Right forelimb (tissue), 1 donor: ENCODE measurements around the gene ANKRD6.

Experiments used
- DNase-seq: peaks from one replicate; pipeline ENCODE4 v3.0.0-alpha.2; 2018

ANKRD6 gene

GRCh38 chr6:89414215-89414614 lies 18.7 kb upstream of the ANKRD6 start:
- DNase-seq, result no peak

GRCh38 chr6:89415185-89415584 lies 17.8 kb upstream of the ANKRD6 start:
- no peak for DNase-seq

GRCh38 chr6:89416796-89417195 lies 16.2 kb upstream of the ANKRD6 start:
- no peak for DNase-seq

- DNase-seq, result no peak
These were observed 2.6 kb upstream of the ANKRD6 start for GRCh38 chr6:89430201-89430962.

- peak; percentile 54 for DNase-seq
These were observed 549 bp downstream of the ANKRD6 start for GRCh38 chr6:89433252-89434149.

- DNase-seq, result no peak
These were observed 1.2 kb downstream of the ANKRD6 start for GRCh38 chr6:89434150-89434499.

GRCh38 chr6:89434954-89435353 lies 2.0 kb downstream of the ANKRD6 start:
- DNase-seq, result no peak

GRCh38 chr6:89436226-89436625 lies 3.3 kb downstream of the ANKRD6 start:
- no peak for DNase-seq

- no peak for DNase-seq
These were observed 5.3 kb downstream of the ANKRD6 start for GRCh38 chr6:89438248-89438647.

- DNase-seq, result no peak
These were observed 6.1 kb downstream of the ANKRD6 start for GRCh38 chr6:89439014-89439413.

- DNase-seq, result no peak
These were observed 7.2 kb downstream of the ANKRD6 start for GRCh38 chr6:89440200-89440599.

GRCh38 chr6:89443658-89444057 lies 10.7 kb downstream of the ANKRD6 start:
- no peak for DNase-seq

GRCh38 chr6:89449193-89449592 lies 16.2 kb downstream of the ANKRD6 start:
- no peak for DNase-seq

- no peak for DNase-seq
These were observed 19.3 kb downstream of the ANKRD6 start for GRCh38 chr6:89452281-89452680.

- no peak for DNase-seq
These were observed 21.3 kb downstream of the ANKRD6 start for GRCh38 chr6:89454300-89454699.

GRCh38 chr6:89458704-89459103 lies 25.8 kb downstream of the ANKRD6 start:
- no peak for DNase-seq

- DNase-seq, result no peak
These were observed 26.5 kb downstream of the ANKRD6 start for GRCh38 chr6:89459501-89459900.

- no peak for DNase-seq
These were observed 27.8 kb downstream of the ANKRD6 start for GRCh38 chr6:89460713-89461112.

GRCh38 chr6:89462503-89462902 lies 29.6 kb downstream of the ANKRD6 start:
- DNase-seq, result no peak

GRCh38 chr6:89464295-89464694 lies 31.3 kb downstream of the ANKRD6 start:
- no peak for DNase-seq

- DNase-seq, result no peak
These were observed 34.5 kb downstream of the ANKRD6 start for GRCh38 chr6:89467437-89467836.

GRCh38 chr6:89468998-89469397 lies 36.0 kb downstream of the ANKRD6 start:
- no peak for DNase-seq

GRCh38 chr6:89471287-89471867 lies 38.4 kb downstream of the ANKRD6 start:
- DNase-seq, result no peak

GRCh38 chr6:89475101-89475500 lies 42.1 kb downstream of the ANKRD6 start:
- DNase-seq, result no peak
